Measurements from ENCODE around the gene MTUS2. TPM values are rescaled to one million over a fixed set of nuclear protein-coding genes. Genes with fewer than 3 reads are reported as not detected.
A peak's percentile ranks its signal among the peaks of the same experiment; 100 is the strongest.

Gene MTUS2
- polyA plus RNA-seq, 2 of the 4 experiments (the other 2 are of a cell fraction), result not detected

GRCh38 chr13:29457299-29457698, 637.2 kb downstream of the MTUS2 start:
- Histone ChIP-seq H3K4me3 (no peak overlapping the region), H3K4me1 (no peaks in the 10 kb centered on the region), H3K4me2 (no peak overlapping the region), H3K9me3 (no peaks in the 10 kb centered on the region), H3K27ac (no peak overlapping the region)
- no peak; a peak in 1 of 6 replicates for ATAC-seq
- DNase-seq (ENCODE audit: low read depth in 1 of 2, low spot score in 1 of 2), result peak in 1 of 2 experiments; percentile 13
- CTCF ChIA-PET, result no interaction called here
- POLR2A ChIA-PET, result no interaction called here
- FAIRE-seq, result no peak
- TF ChIP-seq HDAC2 (IDR thresholded peaks at IDR 0.05) (no peak), EHF (CRISPR knock-in tag; IDR thresholded peaks at IDR 0.05) (no peak)

GRCh38 chr13:29458419-29458818, 638.3 kb downstream of the MTUS2 start:
- no peaks in the 10 kb centered on the region for H3K9me3 ChIP-seq
- DNase-seq (ENCODE audit: low read depth in 1 of 2, low spot score in 1 of 2) (no peak), FAIRE-seq (no peak), ATAC-seq (no peak)
- POLR2A ChIA-PET, result no interaction called here
- no peak overlapping the region for H3K4me2 ChIP-seq
- TF ChIP-seq ATOH8 (CRISPR knock-in tag; IDR thresholded peaks at IDR 0.05; ENCODE audit: low read depth) (no peak), POLR2A (IDR thresholded peaks at IDR 0.05; ENCODE audit: low read length) (no peak), HOXB5 (CRISPR knock-in tag; IDR thresholded peaks at IDR 0.05) (no peak), BHLHE40 (IDR thresholded peaks at IDR 0.05; ENCODE audit: low read depth, low read length) (no peak), NR3C1 (IDR thresholded peaks at IDR 0.05) (no peak), SMC3 (IDR thresholded peaks at IDR 0.05) (no peak), RCOR1 (IDR thresholded peaks at IDR 0.05; ENCODE audit: low read depth, low read length) (no peak), RARB (CRISPR knock-in tag; IDR thresholded peaks at IDR 0.05) (no peak), EP300 (IDR thresholded peaks at IDR 0.05) (no peak), CHD2 (IDR thresholded peaks at IDR 0.05; ENCODE audit: low read length, partially characterized antibody) (no peak), HMGXB4 (CRISPR knock-in tag; IDR thresholded peaks at IDR 0.05; ENCODE audit: borderline replicate concordance) (no peak), KDM1A (IDR thresholded peaks at IDR 0.05; ENCODE audit: low read depth) (no peak), EHMT2 (IDR thresholded peaks at IDR 0.05; ENCODE audit: low read depth) (no peak), MYC (IDR thresholded peaks at IDR 0.05; ENCODE audit: borderline replicate concordance, low read length) (no peak), NFE2L2 (conservative IDR thresholded peaks at IDR 0.05; ENCODE audit: low read length) (no peak)
- no peak overlapping the region for H3K4me3 ChIP-seq
- 83% methylated on average over 1 of the region's 1 CpG for WGBS (ENCODE audit: missing lambda C conversion rate)
- CTCF ChIA-PET, result interaction anchor here (1.3 kb wide), 1 partner anchor 8 kb away, joined by 5 read pairs; no protein-coding TSS in a partner anchor
- no peaks in the 10 kb centered on the region for H3K4me1 ChIP-seq
- no peak overlapping the region for H3K27ac ChIP-seq

GRCh38 chr13:29459813-29460355, 639.7 kb downstream of the MTUS2 start:
- TF ChIP-seq RAD21 (conservative IDR thresholded peaks at IDR 0.05 in 1 of 2, IDR thresholded peaks at IDR 0.05 in 1 of 2) (no peak), BHLHE40 (IDR thresholded peaks at IDR 0.05; ENCODE audit: low read depth, low read length) (no peak), HES2 (IDR thresholded peaks at IDR 0.05) (no peak), EHMT2 (IDR thresholded peaks at IDR 0.05; ENCODE audit: low read depth) (no peak), E2F6 (IDR thresholded peaks at IDR 0.05; ENCODE audit: borderline replicate concordance, low read depth) (no peak)
- no peak for FAIRE-seq
- no peak overlapping the region for H3K4me3 ChIP-seq
- ATAC-seq, result no peak
- no peaks in the 10 kb centered on the region for H3K9me3 ChIP-seq
- no peak for DNase-seq (ENCODE audit: low read depth in 1 of 2, low spot score in 1 of 2)
- no peak overlapping the region for H3K4me2 ChIP-seq
- ChIA-PET CTCF (interaction anchor here (1.3 to 1.6 kb wide), 3 partner anchors 8 to 9 kb away, joined by 3 to 5 read pairs (median 4); no protein-coding TSS in a partner anchor), POLR2A (no interaction called here)
- no peaks in the 10 kb centered on the region for H3K4me1 ChIP-seq
- H3K27ac ChIP-seq, result no peak overlapping the region
- 46% methylated on average over 2 of the region's 2 CpGs for WGBS (ENCODE audit: missing lambda C conversion rate)
